ENCODE measurements around the gene ADM5. TPM values are rescaled to one million over a fixed set of nuclear protein-coding genes. Genes with fewer than 3 reads are reported as not detected.
A peak's percentile ranks its signal among the peaks of the same experiment; 100 is the strongest.

ADM5 gene
- total and polyA plus RNA-seq, 10 of the 15 experiments (the other 5 are each of a cell fraction or from before 2014, with no cell fraction given) = 0.05 to 6.0 (median 1.2) TPM; not detected in 1

DNA sequence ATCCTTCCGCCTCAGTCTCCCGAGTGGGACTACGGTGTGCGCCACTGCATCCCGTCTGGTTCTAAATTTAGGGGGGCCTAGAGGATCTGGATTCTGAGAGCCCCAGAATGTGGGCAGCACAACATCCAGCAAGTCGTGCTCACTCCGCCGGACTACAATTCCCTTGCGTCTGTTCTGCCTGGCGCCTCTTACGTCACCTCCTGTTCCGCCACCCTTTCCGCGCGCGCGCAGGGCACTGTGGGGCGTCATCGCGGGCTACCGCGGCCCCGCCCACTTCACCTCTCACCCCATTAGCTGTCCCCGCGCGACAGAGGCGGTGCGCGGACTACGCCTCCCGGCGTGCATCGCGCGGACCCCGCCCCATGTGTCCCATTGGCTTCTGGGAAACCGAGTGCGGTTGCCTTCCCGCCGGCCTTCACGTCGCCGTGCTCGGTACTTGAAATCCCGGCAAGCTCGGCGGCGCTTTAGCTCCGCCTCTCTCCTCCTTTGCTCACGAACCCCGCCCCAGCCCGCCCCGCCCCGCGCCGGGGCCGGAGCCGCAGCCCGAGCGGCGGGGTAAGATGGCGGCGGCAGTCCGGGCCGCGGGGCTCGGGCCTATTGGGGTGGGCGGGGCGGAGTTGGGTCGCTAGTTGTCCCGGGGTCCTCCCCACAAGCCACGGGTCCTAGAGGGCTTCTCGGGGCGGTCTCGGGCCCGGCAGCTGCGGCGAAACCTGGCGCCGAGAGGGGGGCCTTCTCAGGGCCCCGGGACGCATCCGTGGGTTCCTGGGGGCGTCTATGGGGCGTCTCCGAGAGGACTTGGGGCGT is 47.5 kb upstream of the ADM5 start, which contains the start of gene SCAF1 (continued):
- TF ChIP-seq, protein P1, sequence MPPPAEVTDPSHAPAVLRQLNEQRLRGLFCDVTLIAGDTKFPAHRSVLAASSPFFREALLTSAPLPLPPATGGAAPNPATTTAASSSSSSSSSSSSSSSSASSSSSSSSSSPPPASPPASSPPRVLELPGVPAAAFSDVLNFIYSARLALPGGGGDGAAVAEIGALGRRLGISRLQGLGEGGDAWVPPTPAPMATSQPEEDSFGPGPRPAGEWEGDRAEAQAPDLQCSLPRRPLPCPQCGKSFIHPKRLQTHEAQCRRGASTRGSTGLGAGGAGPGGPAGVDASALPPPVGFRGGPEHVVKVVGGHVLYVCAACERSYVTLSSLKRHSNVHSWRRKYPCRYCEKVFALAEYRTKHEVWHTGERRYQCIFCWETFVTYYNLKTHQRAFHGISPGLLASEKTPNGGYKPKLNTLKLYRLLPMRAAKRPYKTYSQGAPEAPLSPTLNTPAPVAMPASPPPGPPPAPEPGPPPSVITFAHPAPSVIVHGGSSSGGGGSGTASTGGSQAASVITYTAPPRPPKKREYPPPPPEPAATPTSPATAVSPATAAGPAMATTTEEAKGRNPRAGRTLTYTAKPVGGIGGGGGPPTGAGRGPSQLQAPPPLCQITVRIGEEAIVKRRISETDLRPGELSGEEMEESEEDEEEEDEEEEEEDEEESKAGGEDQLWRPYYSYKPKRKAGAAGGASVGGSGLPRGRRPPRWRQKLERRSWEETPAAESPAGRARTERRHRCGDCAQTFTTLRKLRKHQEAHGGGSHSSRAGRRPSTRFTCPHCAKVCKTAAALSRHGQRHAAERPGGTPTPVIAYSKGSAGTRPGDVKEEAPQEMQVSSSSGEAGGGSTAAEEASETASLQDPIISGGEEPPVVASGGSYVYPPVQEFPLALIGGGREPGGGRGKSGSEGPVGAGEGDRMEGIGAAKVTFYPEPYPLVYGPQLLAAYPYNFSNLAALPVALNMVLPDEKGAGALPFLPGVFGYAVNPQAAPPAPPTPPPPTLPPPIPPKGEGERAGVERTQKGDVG (CRISPR knock-in tag; IDR thresholded peaks at IDR 0.05) = no peak

DNA sequence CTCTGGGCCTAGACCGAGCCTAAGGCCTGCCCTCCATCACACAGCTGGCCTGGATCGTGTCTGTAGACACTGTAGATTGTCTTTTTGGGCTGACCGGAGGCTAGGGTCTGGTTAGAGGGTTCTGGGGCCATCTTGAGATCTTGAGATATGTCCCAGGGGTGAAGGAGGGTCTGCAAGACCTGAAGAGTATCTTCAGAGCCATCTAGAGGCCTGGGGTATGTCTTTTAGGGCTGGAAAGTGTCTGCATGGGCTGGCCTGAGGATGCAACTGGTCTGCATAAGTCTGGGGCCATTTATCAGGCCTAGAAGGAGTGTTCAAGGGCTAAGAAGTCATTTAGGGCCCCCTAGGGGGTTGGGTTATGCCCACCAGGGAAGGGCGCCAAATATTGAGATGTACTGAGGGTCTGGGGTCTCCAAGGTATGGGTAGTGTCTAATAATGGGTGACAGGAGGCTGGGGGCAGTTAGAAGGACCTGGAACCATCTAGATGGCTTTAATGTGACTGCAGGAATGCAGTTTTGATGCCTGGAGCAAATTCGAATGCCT is 46.8 kb upstream of the ADM5 start:
- Histone ChIP-seq H3K36me3 (ENCODE audit: control insufficient read depth in 2 of 2, insufficient read depth in 2 of 2, low read length in 1 of 2) (peaks cover 0 to 5% of the 10 kb centered on the region in 2 experiments; a peak in 3 of 4 replicates), H3K9ac (ENCODE audit: control insufficient read depth, insufficient read depth, low read length) (peak overlapping the region; percentile 97), H3K27me3 (replicated peaks in 1 of 2; ENCODE audit: control insufficient read depth in 2 of 2, insufficient read depth in 2 of 2, low read length in 1 of 2) (no peaks in the 10 kb centered on the region), H3K27ac (ENCODE audit: control insufficient read depth, insufficient read depth) (peak overlapping the region; percentile 86), H2AFZ (ENCODE audit: control insufficient read depth, low read depth, low read length) (peak overlapping the region; percentile 57), H3K79me2 (ENCODE audit: control insufficient read depth, insufficient read depth, low read length) (peaks cover 36% of the 10 kb centered on the region), H3K9me3 (replicated peaks; ENCODE audit: control insufficient read depth, insufficient read depth, low read length) (no peaks in the 10 kb centered on the region), H3K4me3 (peak overlapping the region; percentile 86), H4K20me1 (ENCODE audit: control insufficient read depth, insufficient read depth) (no peaks in the 10 kb centered on the region), H3K4me2 (ENCODE audit: control insufficient read depth, insufficient read depth) (peak overlapping the region; percentile 62), H3K4me1 (ENCODE audit: control insufficient read depth, insufficient read depth, low read length) (peaks cover 18% of the 10 kb centered on the region)
- FAIRE-seq = no peak
- intact Hi-C loops (cut with micrococcal nuclease; ENCODE audit: unreplicated experiment) (loop anchor here (2.0 to 5.0 kb wide), 2 partner anchors 22 to 50 kb away; partner anchors contain the start of genes BCL2L12, IRF3 and PRR12), in situ Hi-C loops (cut with MboI) (no loop called here)
- SMC1A ChIA-PET (ENCODE audit: uncharacterized antibody, unreplicated experiment) = interaction anchor here (0.9 to 1.9 kb wide), 5 partner anchors 20 to 37 kb away, joined by 3 to 9 read pairs (median 5); partner anchors contain the start of genes BCL2L12 and IRF3
- RAD21 ChIA-PET (ENCODE audit: unreplicated experiment) = interaction anchor here (1.0 to 5.1 kb wide), 6 partner anchors 22 to 200 kb away, joined by 3 to 131 read pairs (median 5); partner anchors contain the start of genes AP2A1, BCL2L12, IRF3 and PRMT1
- ATAC-seq = no peak
- CTCF ChIA-PET = interaction anchor here (1.3 to 5.1 kb wide), 4 partner anchors 22 to 72 kb away, joined by 6 to 130 read pairs (median 12); partner anchors contain the start of genes BCL2L12, IRF3 and PRMT1
- DNase-seq (ENCODE audit: low read depth, low spot score) = no peak
- POLR2A ChIA-PET = interaction anchor here (0.8 to 6.5 kb wide), 9 partner anchors 12 to 227 kb away, joined by 3 to 200 read pairs (median 6); partner anchors contain the start of genes AP2A1, BCL2L12, IRF3 and NOSIP
- 1% methylated on average over 5 of the region's 5 CpGs for WGBS (ENCODE audit: insufficient coverage, insufficient replicate concordance, low lambda C conversion rate, missing lambda C conversion rate)
- BruUV-seq (replicated peaks) = no TSS peak
- no peak for TF ChIP-seq SUPT20H (IDR thresholded peaks at IDR 0.05; ENCODE audit: borderline replicate concordance, control insufficient read depth, low read depth, low read length)
- TF ChIP-seq KLF5 (IDR thresholded peaks at IDR 0.05; ENCODE audit: partially characterized antibody) = no peak
- no peak for TF ChIP-seq FOS (IDR thresholded peaks at IDR 0.05; ENCODE audit: borderline replicate concordance, extremely low read depth, insufficient read length)
- TF ChIP-seq SIX5 (IDR thresholded peaks at IDR 0.05; ENCODE audit: low read depth, low read length, severe bottlenecking) = no peak
- TF ChIP-seq RFX5 (IDR thresholded peaks at IDR 0.05; ENCODE audit: low read depth, low read length) = no peak
- no peak for TF ChIP-seq RUNX3 (IDR thresholded peaks at IDR 0.05; ENCODE audit: low read length)
- no peak for TF ChIP-seq ZNF217 (IDR thresholded peaks at IDR 0.05)
- no peak for TF ChIP-seq BCL11A (IDR thresholded peaks at IDR 0.05; ENCODE audit: low read depth, low read length)
- no peak for TF ChIP-seq SREBF2 (IDR thresholded peaks at IDR 0.05; ENCODE audit: low read length)
- TF ChIP-seq RAD51 (IDR thresholded peaks at IDR 0.05) = no peak
- no peak for TF ChIP-seq SPI1 (IDR thresholded peaks at IDR 0.05; ENCODE audit: borderline replicate concordance, insufficient read depth, low read depth, low read length)
- TF ChIP-seq YBX1 (IDR thresholded peaks at IDR 0.05) = no peak
- no peak for TF ChIP-seq POLR2A (IDR thresholded peaks at IDR 0.05; ENCODE audit: low read depth, low read length)
